GM12892 (cell line): ENCODE measurements around the gene RASA2.

Source experiments
- POLR2AphosphoS5 ChIP-seq: IDR thresholded peaks from 2 replicates; pipeline ENCODE4 v1.6.1; 2011; ENCODE audit warnings: low read depth, low read length, control low read depth
- TAF1 ChIP-seq: IDR thresholded peaks from 2 replicates; pipeline ENCODE4 v1.6.1; 2011; ENCODE audit warnings: low read depth, mild to moderate bottlenecking, control low read depth, low read length, borderline replicate concordance

- TF ChIP-seq POLR2AphosphoS5 = no peak
- TF ChIP-seq TAF1 = no peak
Measured at GRCh38 chr3:141462176-141462859, 24.5 kb upstream of the RASA2 start.
